Left ventricle myocardium inferior (tissue), 1 donor: Measurements from ENCODE around the gene STX8. TPM values are rescaled to one million over a fixed set of nuclear protein-coding genes. Genes with fewer than 3 reads are reported as not detected.

ENCODE experiments used
- DNase-seq: peaks from one replicate; pipeline ENCODE4 v3.0.0-alpha.2; 2020
- H3K27ac ChIP-seq: fragments of 200-600 bp; replicated peaks from 2 replicates; pipeline ENCODE4 v1.8.0; 2021
- H3K27me3 ChIP-seq: fragments of 200-600 bp; 2 replicates; pipeline ENCODE4 v1.8.0; 2021; ENCODE audit warnings: low read depth
- H3K36me3 ChIP-seq: fragments of 200-600 bp; 2 replicates; pipeline ENCODE4 v1.8.0; 2021
- H3K4me1 ChIP-seq: fragments of 200-600 bp; 2 replicates; pipeline ENCODE4 v1.8.0; 2021
- H3K4me3 ChIP-seq: fragments of 200-600 bp; 2 replicates; pipeline ENCODE4 v1.8.0; 2021; ENCODE audit warnings: mild to moderate bottlenecking, moderate library complexity
- H3K9me3 ChIP-seq: fragments of 200-600 bp; replicated peaks from 2 replicates; pipeline ENCODE4 v1.8.0; 2021
- CTCF ChIP-seq: fragments of 200-600 bp; IDR thresholded peaks from 2 replicates; pipeline ENCODE4 v1.8.0; 2021; ENCODE audit warnings: antibody characterized with exemption, mild to moderate bottlenecking, borderline replicate concordance
- intact Hi-C: fragments of 100-400 bp; cut with micrococcal nuclease; formaldehyde crosslinking; loops from one replicate; pipeline ENCODE4 v1.11.0; 2022
- total RNA-seq: library from RNA; stranded (reverse); fragmentation: NEBNext Ultra II Directional; extraction: Animal tissue kit (Norgen Biotek cat#: 25700); gene quantifications from one replicate; pipeline ENCODE4 v1.2.1, GENCODE V29; 2021
- donor health status: DM: no; HTN: yes; CAD: no; lungs with severe emphysema.

Gene STX8
- total RNA-seq, 1 donor from 2014 or later = 61.3 TPM

- no peak for TF ChIP-seq CTCF
- no peak for DNase-seq
These were observed 62.4 kb downstream of the STX8 start for GRCh38 chr17:9513266-9513665.

GRCh38 chr17:9512323-9513168 lies 63.1 kb downstream of the STX8 start:
- Histone ChIP-seq H3K27ac (no peak overlapping the region), H3K4me1 (no peaks in the 10 kb centered on the region), H3K27me3 (no peaks in the 10 kb centered on the region), H3K4me3 (no peak overlapping the region), H3K36me3 (peaks cover 8% of the 10 kb centered on the region), H3K9me3 (peaks cover 38% of the 10 kb centered on the region)
- no peak for TF ChIP-seq CTCF
- no peak for DNase-seq
- intact Hi-C loops = no loop called here

More at GRCh38 chr17:9513266-9513665, 62.4 kb downstream of the STX8 start:
- Histone ChIP-seq H3K27ac (no peak overlapping the region), H3K27me3 (no peaks in the 10 kb centered on the region), H3K4me3 (no peak overlapping the region), H3K9me3 (peaks cover 31% of the 10 kb centered on the region), H3K36me3 (peaks cover 8% of the 10 kb centered on the region), H3K4me1 (no peaks in the 10 kb centered on the region)
- intact Hi-C loops = no loop called here

GRCh38 chr17:9509236-9509816 lies 66.3 kb downstream of the STX8 start:
- no peak for DNase-seq
- H3K4me3 ChIP-seq = no peak overlapping the region
- no peak for TF ChIP-seq CTCF
- intact Hi-C loops = no loop called here
- H3K9me3 ChIP-seq = peaks cover 41% of the 10 kb centered on the region
- no peak overlapping the region for H3K27ac ChIP-seq
- H3K36me3 ChIP-seq = peaks cover 11% of the 10 kb centered on the region
- H3K27me3 ChIP-seq = no peaks in the 10 kb centered on the region
- H3K4me1 ChIP-seq = no peaks in the 10 kb centered on the region

- TF ChIP-seq CTCF = no peak
- intact Hi-C loops = no loop called here
- H3K36me3 ChIP-seq = peaks cover 17% of the 10 kb centered on the region
- no peak overlapping the region for H3K27ac ChIP-seq
- no peaks in the 10 kb centered on the region for H3K9me3 ChIP-seq
- no peak overlapping the region for H3K4me3 ChIP-seq
- no peaks in the 10 kb centered on the region for H3K4me1 ChIP-seq
- no peaks in the 10 kb centered on the region for H3K27me3 ChIP-seq
- DNase-seq = no peak
These were observed 76.6 kb downstream of the STX8 start for GRCh38 chr17:9499041-9499440.

- H3K4me3 ChIP-seq = no peak overlapping the region
- H3K36me3 ChIP-seq = peaks cover 17% of the 10 kb centered on the region
- intact Hi-C loops = no loop called here
- H3K27me3 ChIP-seq = no peaks in the 10 kb centered on the region
- no peak overlapping the region for H3K27ac ChIP-seq
- no peaks in the 10 kb centered on the region for H3K9me3 ChIP-seq
- TF ChIP-seq CTCF = no peak
- H3K4me1 ChIP-seq = no peaks in the 10 kb centered on the region
- DNase-seq = no peak
These were observed 77.1 kb downstream of the STX8 start for GRCh38 chr17:9498490-9498889.
